HCT116 (cell line): Measurements from ENCODE around the gene RNU5B-1. TPM values are rescaled to one million over a fixed set of nuclear protein-coding genes. Genes with fewer than 3 reads are reported as not detected.

Source experiments
- ATAC-seq: fragments of 200-7000 bp; cut with Tn5 transposase; 2 replicates; pipeline ENCODE4 v1.9.1; 2020; ENCODE audit warnings: mild to moderate bottlenecking, moderate library complexity
- BruUV-seq: library from RNA; stranded (reverse); fragments of 400-500 nt; replicated peaks from 2 replicates; lab custom pipeline; 2021; lab: Mats Ljungman, UMichigan
- CTCF ChIA-PET: fragments of 300-600 bp; sonication (Branson Sonifier 250); formaldehyde crosslinking; loops from one replicate; lab custom pipeline; 2021; ENCODE audit warnings: antibody characterized with exemption; lab: Charles Lee
- POLR2A ChIA-PET: fragments of 300-600, 350-600 bp; sonication (Branson Sonifier 250); formaldehyde crosslinking; loops from one replicate; lab custom pipeline; 2021; ENCODE audit warnings: antibody characterized with exemption; lab: Charles Lee
- RAD21 ChIA-PET, 2 experiments: fragments of 300-600 bp; sonication (Branson Sonifier 250); formaldehyde crosslinking; loops; one replicate each; lab custom pipeline; 2023; ENCODE audit warnings: low total read pairs in 2 of 2; ENCODE audit not compliant: uncharacterized antibody in 2 of 2, unreplicated experiment in 2 of 2, low non-redundant PET in 1 of 2; lab: Charles Lee
- DNase-seq: peaks from one replicate; pipeline ENCODE4 v3.0.0-alpha.2; 2010; ENCODE audit warnings: low read depth, low spot score
- H2AFZ ChIP-seq: fragments of 200-600 bp; shearing (Covaris generic), sonication (generic); 2 replicates; pipeline ENCODE4 v1.6.1; 2017; ENCODE audit warnings: low read depth, mixed run types, mixed read lengths, antibody characterized with exemption, low read length; ENCODE audit not compliant: poor library complexity, severe bottlenecking
- H3K27ac ChIP-seq: 2 replicates; pipeline ENCODE4 v1.5.1; 2012; ENCODE audit warnings: low read depth, low read length
- H3K27me3 ChIP-seq: fragments of 200-600 bp; sonication (generic); 2 replicates; pipeline ENCODE4 v1.6.1; 2016; ENCODE audit warnings: mixed run types, low read length, mixed read lengths; ENCODE audit not compliant: insufficient read depth
- H3K36me3 ChIP-seq, 2 experiments: fragments of 200-500 bp in 1 of 2; fragments of 200-600 bp in 1 of 2; sonication (Bioruptor generic) in 1 of 2; sonication (generic) in 1 of 2; 2 replicates each; pipeline versions ENCODE4 v1.5.1 to v1.6.1; 2014 to 2016; ENCODE audit warnings: low read length in 2 of 2, inconsistent platforms in 1 of 2, mixed read lengths in 1 of 2, mixed run types in 1 of 2; ENCODE audit not compliant: insufficient read depth in 2 of 2, control insufficient read depth in 1 of 2
- H3K4me1 ChIP-seq, 2 experiments: fragments of 200-600 bp in 1 of 2; sonication (generic) in 1 of 2; 2 replicates each; pipeline versions ENCODE4 v1.5.1 to v1.6.1; 2012 to 2017; ENCODE audit warnings: low read length in 2 of 2, inconsistent platforms in 1 of 2, mild to moderate bottlenecking in 1 of 2, mixed read lengths in 1 of 2, mixed run types in 1 of 2, moderate library complexity in 1 of 2; ENCODE audit not compliant: insufficient read depth in 2 of 2, control insufficient read depth in 1 of 2
- H3K4me2 ChIP-seq: fragments of 200-600 bp; sonication (generic); 2 replicates; pipeline ENCODE4 v1.6.1; 2017; ENCODE audit warnings: mixed run types, low read length, mixed read lengths
- H3K4me3 ChIP-seq, 2 experiments: fragments of 200-600 bp in 1 of 2; sonication (generic) in 1 of 2; replicated peaks in 1 of 2; 2 replicates each; pipeline ENCODE4 v1.5.1; 2011 to 2016; ENCODE audit warnings: low read length in 2 of 2, control low read depth in 1 of 2, low read depth in 1 of 2, mild to moderate bottlenecking in 1 of 2, mixed read lengths in 1 of 2, mixed run types in 1 of 2
- H3K79me2 ChIP-seq: fragments of 200-600 bp; sonication (generic); 2 replicates; pipeline ENCODE4 v1.6.1; 2017; ENCODE audit warnings: mild to moderate bottlenecking, mixed run types, low read length, moderate library complexity, mixed read lengths; ENCODE audit not compliant: insufficient read depth
- H3K9ac ChIP-seq: fragments of 200-600 bp; sonication (generic); 2 replicates; pipeline ENCODE4 v1.6.1; 2016; ENCODE audit warnings: low read length, mixed read lengths
- H3K9me2 ChIP-seq: fragments of 200-600 bp; sonication (generic), shearing (Covaris generic); 2 replicates; pipeline ENCODE4 v1.6.1; 2017; ENCODE audit warnings: mixed run types, mild to moderate bottlenecking, moderate library complexity; ENCODE audit not compliant: insufficient read depth
- H3K9me3 ChIP-seq, 2 experiments: fragments of 200-500 bp in 1 of 2; fragments of 200-600 bp in 1 of 2; sonication (Bioruptor generic) in 1 of 2; sonication (generic) in 1 of 2; 2 replicates each; pipeline ENCODE4 v1.6.1; 2014 to 2017; ENCODE audit warnings: low read length in 2 of 2, mixed read lengths in 2 of 2, inconsistent platforms in 1 of 2, low read depth in 1 of 2, mild to moderate bottlenecking in 1 of 2, mixed run types in 1 of 2, moderate library complexity in 1 of 2; ENCODE audit not compliant: control insufficient read depth in 1 of 2, insufficient read depth in 1 of 2
- H4K20me1 ChIP-seq: fragments of 200-600 bp; sonication (generic), shearing (Covaris generic); 2 replicates; pipeline ENCODE4 v1.6.1; 2017; ENCODE audit warnings: mixed run types, mild to moderate bottlenecking, moderate library complexity; ENCODE audit not compliant: insufficient read depth
- ATF3 ChIP-seq: IDR thresholded peaks from 2 replicates; pipeline ENCODE4 v1.6.1; 2012
- CBX3 ChIP-seq: IDR thresholded peaks from 2 replicates; pipeline ENCODE4 v1.6.1; 2012; ENCODE audit warnings: low read depth
- EGR1 ChIP-seq: IDR thresholded peaks from 2 replicates; pipeline ENCODE4 v1.6.1; 2012; ENCODE audit warnings: low read depth
- ELF1 ChIP-seq: IDR thresholded peaks from 2 replicates; pipeline ENCODE4 v1.6.1; 2012; ENCODE audit warnings: low read depth, borderline replicate concordance
- EZH2 ChIP-seq: fragments of 200-600 bp; sonication (generic); IDR thresholded peaks from 2 replicates; pipeline ENCODE4 v1.6.1; 2017; ENCODE audit warnings: antibody characterized with exemption, mixed run types
- EZH2phosphoT487 ChIP-seq: fragments of 200-600 bp; IDR thresholded peaks from 2 replicates; pipeline ENCODE4 v1.6.1; 2018; ENCODE audit warnings: antibody characterized with exemption, borderline replicate concordance
- FOSL1 ChIP-seq: IDR thresholded peaks from 2 replicates; pipeline ENCODE4 v1.6.1; 2012; ENCODE audit warnings: low read depth
- JUND ChIP-seq: IDR thresholded peaks from 2 replicates; pipeline ENCODE4 v1.6.1; 2012
- MAX ChIP-seq: IDR thresholded peaks from 2 replicates; pipeline ENCODE4 v1.6.1; 2012
- POLR2A ChIP-seq: IDR thresholded peaks from 2 replicates; pipeline ENCODE4 v1.7.0; 2011; ENCODE audit warnings: borderline replicate concordance; ENCODE audit not compliant: insufficient read depth, insufficient read length; ENCODE audit errors: extremely low read depth
- SIN3A ChIP-seq: IDR thresholded peaks from 2 replicates; pipeline ENCODE4 v1.6.1; 2012; ENCODE audit warnings: low read depth
- SP1 ChIP-seq: IDR thresholded peaks from 2 replicates; pipeline ENCODE4 v1.6.1; 2012; ENCODE audit warnings: low read depth
- TCF7L2 ChIP-seq: IDR thresholded peaks from 2 replicates; pipeline ENCODE4 v1.7.0; 2011; ENCODE audit warnings: borderline replicate concordance, inconsistent platforms; ENCODE audit not compliant: insufficient read depth, insufficient read length; ENCODE audit errors: extremely low read depth
- YY1 ChIP-seq: IDR thresholded peaks from 2 replicates; pipeline ENCODE4 v1.6.1; 2011; ENCODE audit warnings: low read length, low read depth, moderate library complexity, mild to moderate bottlenecking; ENCODE audit not compliant: insufficient replicate concordance; ENCODE audit errors: extremely low read depth
- ZBTB33 ChIP-seq: IDR thresholded peaks from 2 replicates; pipeline ENCODE4 v1.6.1; 2011; ENCODE audit warnings: mild to moderate bottlenecking, low read length, moderate library complexity; ENCODE audit not compliant: insufficient replicate concordance; ENCODE audit errors: extremely low read depth
- ZFX ChIP-seq: fragments of 450-650 bp; IDR thresholded peaks from 2 replicates; pipeline ENCODE4 v1.6.1; 2017
- intact Hi-C: fragments of 100-400 bp; cut with micrococcal nuclease; formaldehyde crosslinking; loops from 2 replicates; pipeline ENCODE4 v1.10.0; 2022
- total RNA-seq: library from RNA; stranded (reverse); gene quantifications from one replicate; pipeline ENCODE4 v1.2.1, GENCODE V29; 2021; ENCODE audit not compliant: unreplicated experiment
- TF ChIP-seq, protein P1 (sequence below): IDR thresholded peaks from 2 replicates; pipeline ENCODE4 v1.6.1; 2012; ENCODE audit warnings: low read depth

Gene RNU5B-1
- total RNA-seq, 1 experiment from 2014 or later: not detected

- ChIA-PET RAD21 (no interaction called here), CTCF (no interaction called here), POLR2A (no interaction called here)
- H3K4me1 ChIP-seq: no peaks in the 10 kb centered on the region
- no peak overlapping the region for H3K4me3 ChIP-seq
- intact Hi-C loops: no loop called here
- H3K9me2 ChIP-seq: no peaks in the 10 kb centered on the region
- no peaks in the 10 kb centered on the region for H3K36me3 ChIP-seq
- no peaks in the 10 kb centered on the region for H3K27me3 ChIP-seq
- no peaks in the 10 kb centered on the region for H3K9me3 ChIP-seq
- no peaks in the 10 kb centered on the region for H3K79me2 ChIP-seq
- DNase-seq (no peak), ATAC-seq (no peak)
- H4K20me1 ChIP-seq: no peaks in the 10 kb centered on the region
- TF ChIP-seq EGR1 (no peak), ZFX (no peak), EZH2phosphoT487 (no peak), ZBTB33 (no peak), SIN3A (no peak), ATF3 (no peak), FOSL1 (no peak), ELF1 (no peak), TCF7L2 (no peak), JUND (no peak), MAX (no peak), SP1 (no peak), POLR2A (no peak), EZH2 (no peak), YY1 (no peak), CBX3 (no peak)
- TF ChIP-seq, protein P1, sequence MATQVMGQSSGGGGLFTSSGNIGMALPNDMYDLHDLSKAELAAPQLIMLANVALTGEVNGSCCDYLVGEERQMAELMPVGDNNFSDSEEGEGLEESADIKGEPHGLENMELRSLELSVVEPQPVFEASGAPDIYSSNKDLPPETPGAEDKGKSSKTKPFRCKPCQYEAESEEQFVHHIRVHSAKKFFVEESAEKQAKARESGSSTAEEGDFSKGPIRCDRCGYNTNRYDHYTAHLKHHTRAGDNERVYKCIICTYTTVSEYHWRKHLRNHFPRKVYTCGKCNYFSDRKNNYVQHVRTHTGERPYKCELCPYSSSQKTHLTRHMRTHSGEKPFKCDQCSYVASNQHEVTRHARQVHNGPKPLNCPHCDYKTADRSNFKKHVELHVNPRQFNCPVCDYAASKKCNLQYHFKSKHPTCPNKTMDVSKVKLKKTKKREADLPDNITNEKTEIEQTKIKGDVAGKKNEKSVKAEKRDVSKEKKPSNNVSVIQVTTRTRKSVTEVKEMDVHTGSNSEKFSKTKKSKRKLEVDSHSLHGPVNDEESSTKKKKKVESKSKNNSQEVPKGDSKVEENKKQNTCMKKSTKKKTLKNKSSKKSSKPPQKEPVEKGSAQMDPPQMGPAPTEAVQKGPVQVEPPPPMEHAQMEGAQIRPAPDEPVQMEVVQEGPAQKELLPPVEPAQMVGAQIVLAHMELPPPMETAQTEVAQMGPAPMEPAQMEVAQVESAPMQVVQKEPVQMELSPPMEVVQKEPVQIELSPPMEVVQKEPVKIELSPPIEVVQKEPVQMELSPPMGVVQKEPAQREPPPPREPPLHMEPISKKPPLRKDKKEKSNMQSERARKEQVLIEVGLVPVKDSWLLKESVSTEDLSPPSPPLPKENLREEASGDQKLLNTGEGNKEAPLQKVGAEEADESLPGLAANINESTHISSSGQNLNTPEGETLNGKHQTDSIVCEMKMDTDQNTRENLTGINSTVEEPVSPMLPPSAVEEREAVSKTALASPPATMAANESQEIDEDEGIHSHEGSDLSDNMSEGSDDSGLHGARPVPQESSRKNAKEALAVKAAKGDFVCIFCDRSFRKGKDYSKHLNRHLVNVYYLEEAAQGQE: no peak
- no peak overlapping the region for H3K27ac ChIP-seq
- no TSS peak for BruUV-seq
- no peak overlapping the region for H3K4me2 ChIP-seq
- no peak overlapping the region for H2AFZ ChIP-seq
- H3K9ac ChIP-seq: no peak overlapping the region
Observed at GRCh38 chr15:65329288-65329983, 25.0 kb downstream of the RNU5B-1 start.
